K562 (cell line): ENCODE results near the gene ULBP1. TPM values are rescaled to one million over a fixed set of nuclear protein-coding genes. Genes with fewer than 3 reads are reported as not detected.

Experiments used
- ATAC-seq: fragments of 200-7000 bp; cut with Tn5 transposase; 3 replicates; pipeline ENCODE4 v1.9.1; 2020; ENCODE audit warnings: moderate library complexity
- BruUV-seq: library from RNA; stranded (reverse); fragments of 400-500 nt; replicated peaks from 2 replicates; lab custom pipeline; 2021; lab: Mats Ljungman, UMichigan
- CTCF ChIA-PET: fragments of 300-600 bp; formaldehyde crosslinking; extraction: SDS; loops from one replicate; lab custom pipeline; 2021; ENCODE audit warnings: low intra/inter-chr PET ratio; lab: Yijun Ruan, JAX
- POLR2A ChIA-PET: fragments of 300-600, 350-650 bp; sonication (Branson Sonifier 250); formaldehyde crosslinking; extraction: SDS; loops from one replicate; lab custom pipeline; 2021; ENCODE audit warnings: antibody characterized with exemption, inconsistent platforms; lab: Yijun Ruan, JAX
- DNase-seq, 4 experiments: peaks; one replicate each; pipeline versions ENCODE4 v3.0.0 to v3.0.0-alpha.2; 2011 to 2018; ENCODE audit warnings: low spot score in 3 of 4, mixed read lengths in 3 of 4; ENCODE audit errors: extremely low read depth in 1 of 4
- FAIRE-seq: peaks from 2 replicates; lab custom pipeline; 2011; peaks lifted over from hg19 to GRCh38; lab: Jason Lieb, UNC
- H2AFZ ChIP-seq: 2 replicates; pipeline ENCODE4 v1.6.0; 2011; ENCODE audit warnings: low read depth, low read length, control low read depth, inconsistent platforms
- H3K27ac ChIP-seq: fragments of 200-600 bp; 3 replicates; pipeline ENCODE4 v1.8.0; 2011; ENCODE audit warnings: low read depth, mild to moderate bottlenecking, control low read depth, inconsistent platforms, low read length, moderate library complexity, mixed read lengths; ENCODE audit errors: extremely low read depth
- H3K27me3 ChIP-seq, 2 experiments: fragments of 300-600 bp in 1 of 2; 2 replicates in 1 of 2; 3 replicates in 1 of 2; pipeline versions ENCODE4 v1.6.0 to v1.8.0; 2011; ENCODE audit warnings: inconsistent platforms in 2 of 2, low read length in 2 of 2, mild to moderate bottlenecking in 1 of 2, mixed read lengths in 1 of 2, moderate library complexity in 1 of 2; ENCODE audit not compliant: control insufficient read depth in 2 of 2, insufficient read depth in 2 of 2
- H3K36me3 ChIP-seq: fragments of 300-600 bp; 3 replicates; pipeline ENCODE4 v1.8.0; 2011; ENCODE audit warnings: mild to moderate bottlenecking, low read length, inconsistent platforms; ENCODE audit not compliant: control insufficient read depth, insufficient read depth
- H3K4me1 ChIP-seq, 2 experiments: fragments of 200-600 bp in 1 of 2; replicated peaks in 1 of 2; 2 replicates in 1 of 2; 3 replicates in 1 of 2; pipeline versions ENCODE4 v1.5.1 to v1.8.0; 2011; ENCODE audit warnings: inconsistent platforms in 2 of 2, low read length in 2 of 2, mild to moderate bottlenecking in 1 of 2, mixed read lengths in 1 of 2, moderate library complexity in 1 of 2; ENCODE audit not compliant: control insufficient read depth in 2 of 2, insufficient read depth in 2 of 2
- H3K4me2 ChIP-seq: 2 replicates; pipeline ENCODE4 v1.6.1; 2011; ENCODE audit warnings: low read length, control low read depth, inconsistent platforms, mixed read lengths; ENCODE audit not compliant: insufficient read depth
- H3K4me3 ChIP-seq: fragments of 200-600 bp; sonication (generic), shearing (Covaris generic); 2 replicates; pipeline ENCODE4 v1.5.1; 2016; ENCODE audit warnings: control low read depth, inconsistent platforms
- H3K79me2 ChIP-seq: fragments of 200-600 bp; 3 replicates; pipeline ENCODE4 v1.8.0; 2011; ENCODE audit warnings: low read length, inconsistent platforms; ENCODE audit not compliant: control insufficient read depth, insufficient read depth
- H3K9ac ChIP-seq, 2 experiments: 2 replicates each; pipeline versions ENCODE4 v1.6.0 to v1.6.1; 2011; ENCODE audit warnings: low read depth in 2 of 2, low read length in 2 of 2, control low read depth in 1 of 2, inconsistent platforms in 1 of 2, mild to moderate bottlenecking in 1 of 2, mixed read lengths in 1 of 2; ENCODE audit not compliant: insufficient read depth in 1 of 2
- H3K9me1 ChIP-seq: one replicate; pipeline ENCODE4 v1.6.0; 2011; ENCODE audit warnings: inconsistent platforms, mild to moderate bottlenecking, low read length, moderate library complexity; ENCODE audit not compliant: control insufficient read depth, insufficient read depth
- H3K9me3 ChIP-seq: replicated peaks from 2 replicates; pipeline ENCODE4 v1.5.1; 2011; ENCODE audit warnings: low read depth, low read length, inconsistent platforms; ENCODE audit not compliant: control insufficient read depth, insufficient read depth
- H4K20me1 ChIP-seq: replicated peaks from 2 replicates; pipeline ENCODE4 v1.6.1; 2011; ENCODE audit warnings: low read length, inconsistent platforms, mixed read lengths; ENCODE audit not compliant: control insufficient read depth, insufficient read depth
- DPF2 ChIP-seq: fragments of 450-650 bp; IDR thresholded peaks from 2 replicates; pipeline ENCODE4 v1.6.1; 2016
- XRCC4 ChIP-seq: IDR thresholded peaks from one replicate; pipeline ENCODE4 v1.6.1; 2011; ENCODE audit not compliant: insufficient read depth, insufficient read length; ENCODE audit errors: extremely low read depth
- ZNF408 ChIP-seq: fragments of 250-450 bp; sonication (Bioruptor Pico); IDR thresholded peaks from 2 replicates; pipeline ENCODE4 v1.4.0; 2020; ENCODE audit warnings: low read depth, mild to moderate bottlenecking, moderate library complexity
- WGBS: fragments of 100-300 bp; shearing (Covaris generic); methylation state at CpG from one replicate; pipeline ENCODE4 v1.1.6; 2016; ENCODE audit warnings: low coverage, mixed read lengths; ENCODE audit not compliant: insufficient coverage; ENCODE audit errors: missing lambda C conversion rate; 5-methylcytosine and 5-hydroxymethylcytosine counted together
- in situ Hi-C: fragments of 300-500 bp; cut with MboI; formaldehyde crosslinking; loops from 4 replicates; pipeline ENCODE4 v1.15.0; 2018; ENCODE audit warnings: inconsistent platforms, mixed read lengths
- intact Hi-C: fragments of 100-400 bp; cut with micrococcal nuclease; formaldehyde crosslinking; loops from 2 replicates; pipeline ENCODE4 v1.14.2; 2022
- polyA plus RNA-seq, 8 experiments: library from polyadenylated mRNA; depleted of rRNA in 4 of 8; stranded (reverse) in 5 of 8; unstranded in 3 of 8; fragments of >200 nt; fragmentation: Nextera tagmentation in 2 of 8; fragmentation: Illumina TruSeq in 1 of 8; extraction: Ambion mirVana in 2 of 8; extraction: Trizol in 1 of 8; gene quantifications; 2 replicates each; pipeline versions ENCODE4 v1.2.1 to v1.2.3, GENCODE V29; 2011 to 2014; ENCODE audit warnings: inconsistent platforms in 1 of 8, missing spikeins in 1 of 8
- total RNA-seq, 7 experiments: library from RNA; depleted of rRNA in 6 of 7; stranded (reverse); fragments of >200 nt in 6 of 7; fragmentation: Illumina TruSeq in 2 of 7; extraction: Trizol in 2 of 7; gene quantifications; 2 replicates each; pipeline versions ENCODE4 v1.2.1 to v1.2.3, GENCODE V29; 2011 to 2021; ENCODE audit warnings: low replicate concordance in 1 of 7
- TF ChIP-seq, protein P1 (sequence below), 2 experiments: fragments of 450-650 bp in 1 of 2; sonication (generic) in 1 of 2; formaldehyde crosslinking in 1 of 2; IDR thresholded peaks; 2 replicates each; pipeline versions ENCODE4 v1.7.1 to v1.9.0; 2016 to 2022; ENCODE audit warnings: inconsistent platforms in 1 of 2, mild to moderate bottlenecking in 1 of 2, missing genetic modification reagents in 1 of 2

ULBP1 gene
- total and polyA plus RNA-seq, 9 of the 15 experiments (the other 6 are each of a cell fraction or from before 2014, with no cell fraction given), result 0.33 to 6.0 (median 2.5) TPM

DNA sequence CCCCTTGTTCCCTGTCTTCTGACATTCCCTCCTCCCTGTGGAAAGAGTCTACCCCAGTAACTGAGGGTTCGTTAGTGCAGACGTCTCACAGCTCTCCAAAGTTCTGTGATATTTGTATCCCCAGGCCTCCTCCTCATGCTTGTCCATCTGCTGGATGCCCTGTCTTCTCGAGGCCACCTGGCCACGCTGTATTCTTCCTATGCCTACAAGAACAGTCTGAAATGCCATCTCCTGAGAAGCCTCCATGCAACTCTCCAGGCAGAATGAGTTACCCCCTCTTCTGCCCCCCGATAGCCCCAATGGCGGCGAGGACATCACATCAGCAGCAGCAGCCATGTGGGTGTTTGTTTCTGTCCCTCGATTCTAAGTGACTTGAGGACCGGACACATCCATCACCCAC, 12.6 kb upstream of the ULBP1 start (continued):
- TF ChIP-seq DPF2, result no peak

DNA sequence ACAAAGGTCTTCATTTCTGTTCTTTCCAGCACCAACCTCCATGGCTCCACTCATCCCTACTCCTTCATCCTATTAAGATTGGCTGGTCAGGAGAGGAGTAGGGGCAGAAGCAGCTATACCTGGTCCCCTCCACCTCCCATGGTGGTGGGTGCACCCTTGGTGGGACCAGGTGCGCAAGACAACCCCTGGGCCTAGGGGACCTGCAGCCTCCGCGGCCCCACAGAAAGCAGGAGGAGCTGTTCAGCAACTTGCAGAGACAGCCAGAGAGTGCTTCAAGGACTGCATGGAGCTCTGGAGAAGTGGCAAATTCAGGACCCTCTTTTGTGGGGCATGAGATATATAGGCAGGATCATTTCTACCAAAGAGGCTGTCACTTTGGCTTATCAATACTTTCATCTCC, 12.1 kb upstream of the ULBP1 start:
- H3K27me3 ChIP-seq, result peaks cover 15 to 42% of the 10 kb centered on the region in 2 experiments
- intact Hi-C loops (no loop called here), in situ Hi-C loops (no loop called here)
- no peak overlapping the region for H3K9ac ChIP-seq
- H3K27ac ChIP-seq, result no peak overlapping the region
- no peak overlapping the region for H3K4me2 ChIP-seq
- no peak for ATAC-seq
- no TSS peak for BruUV-seq
- H3K9me3 ChIP-seq, result no peaks in the 10 kb centered on the region
- POLR2A ChIA-PET, result no interaction called here
- FAIRE-seq, result no peak
- no peaks in the 10 kb centered on the region for H3K36me3 ChIP-seq
- TF ChIP-seq XRCC4 (no peak), ZNF408 (CRISPR knock-in tag) (no peak)
- TF ChIP-seq, protein P1, sequence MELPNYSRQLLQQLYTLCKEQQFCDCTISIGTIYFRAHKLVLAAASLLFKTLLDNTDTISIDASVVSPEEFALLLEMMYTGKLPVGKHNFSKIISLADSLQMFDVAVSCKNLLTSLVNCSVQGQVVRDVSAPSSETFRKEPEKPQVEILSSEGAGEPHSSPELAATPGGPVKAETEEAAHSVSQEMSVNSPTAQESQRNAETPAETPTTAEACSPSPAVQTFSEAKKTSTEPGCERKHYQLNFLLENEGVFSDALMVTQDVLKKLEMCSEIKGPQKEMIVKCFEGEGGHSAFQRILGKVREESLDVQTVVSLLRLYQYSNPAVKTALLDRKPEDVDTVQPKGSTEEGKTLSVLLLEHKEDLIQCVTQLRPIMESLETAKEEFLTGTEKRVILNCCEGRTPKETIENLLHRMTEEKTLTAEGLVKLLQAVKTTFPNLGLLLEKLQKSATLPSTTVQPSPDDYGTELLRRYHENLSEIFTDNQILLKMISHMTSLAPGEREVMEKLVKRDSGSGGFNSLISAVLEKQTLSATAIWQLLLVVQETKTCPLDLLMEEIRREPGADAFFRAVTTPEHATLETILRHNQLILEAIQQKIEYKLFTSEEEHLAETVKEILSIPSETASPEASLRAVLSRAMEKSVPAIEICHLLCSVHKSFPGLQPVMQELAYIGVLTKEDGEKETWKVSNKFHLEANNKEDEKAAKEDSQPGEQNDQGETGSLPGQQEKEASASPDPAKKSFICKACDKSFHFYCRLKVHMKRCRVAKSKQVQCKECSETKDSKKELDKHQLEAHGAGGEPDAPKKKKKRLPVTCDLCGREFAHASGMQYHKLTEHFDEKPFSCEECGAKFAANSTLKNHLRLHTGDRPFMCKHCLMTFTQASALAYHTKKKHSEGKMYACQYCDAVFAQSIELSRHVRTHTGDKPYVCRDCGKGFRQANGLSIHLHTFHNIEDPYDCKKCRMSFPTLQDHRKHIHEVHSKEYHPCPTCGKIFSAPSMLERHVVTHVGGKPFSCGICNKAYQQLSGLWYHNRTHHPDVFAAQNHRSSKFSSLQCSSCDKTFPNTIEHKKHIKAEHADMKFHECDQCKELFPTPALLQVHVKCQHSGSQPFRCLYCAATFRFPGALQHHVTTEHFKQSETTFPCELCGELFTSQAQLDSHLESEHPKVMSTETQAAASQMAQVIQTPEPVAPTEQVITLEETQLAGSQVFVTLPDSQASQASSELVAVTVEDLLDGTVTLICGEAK (IDR thresholded peaks at IDR 0.05), result no peak
- TF ChIP-seq, protein P1 (CRISPR knock-in tag; IDR thresholded peaks at IDR 0.05), result no peak
- no peak overlapping the region for H3K4me3 ChIP-seq
- no peaks in the 10 kb centered on the region for H3K9me1 ChIP-seq
- CTCF ChIA-PET, result no interaction called here
- peaks cover 5% of the 10 kb centered on the region; the same call in 1 of the 2 replicates for H4K20me1 ChIP-seq
- H3K79me2 ChIP-seq, result no peaks in the 10 kb centered on the region
- 23% methylated on average over 3 of the region's 3 CpGs for WGBS
- DNase-seq, result no peak
- peaks cover 0 to 7% of the 10 kb centered on the region in 2 experiments; a peak in 3 of 5 replicates for H3K4me1 ChIP-seq
- H2AFZ ChIP-seq, result no peak overlapping the region
